ENCODE data around the gene MGAT3.

MGAT3 gene

GRCh38 chr22:39428597-39429071, 28.2 kb upstream of the MGAT3 start:
- no peak for DNase-seq

- no peak for DNase-seq
These were observed 27.6 kb upstream of the MGAT3 start for GRCh38 chr22:39429186-39429585.

- no peak for DNase-seq
These were observed 26.8 kb upstream of the MGAT3 start for GRCh38 chr22:39429916-39430575.

- no peak for DNase-seq
These were observed 26.1 kb upstream of the MGAT3 start for GRCh38 chr22:39430576-39431150.

GRCh38 chr22:39431216-39431801, 25.5 kb upstream of the MGAT3 start:
- DNase-seq, result no peak

- peak in 2 of 56 donors; percentile 28 to 34 for DNase-seq
These were observed 25.0 kb upstream of the MGAT3 start for GRCh38 chr22:39431821-39432251.

GRCh38 chr22:39432361-39432811, 24.4 kb upstream of the MGAT3 start:
- DNase-seq, result peak in 16 of 56 donors; percentile 16 to 63 (median 38)

GRCh38 chr22:39433476-39434242, 23.2 kb upstream of the MGAT3 start:
- DNase-seq, result peak in 49 of 56 donors; percentile 18 to 80 (median 57)

GRCh38 chr22:39434243-39434653, 22.6 kb upstream of the MGAT3 start:
- peak in 54 of 56 donors; percentile 52 to 92 (median 78) for DNase-seq

- DNase-seq, result peak in 30 of 56 donors; percentile 26 to 88 (median 70)
These were observed 22.1 kb upstream of the MGAT3 start for GRCh38 chr22:39434721-39435120.

GRCh38 chr22:39435616-39436015, 21.2 kb upstream of the MGAT3 start:
- DNase-seq, result no peak

- no peak for DNase-seq
These were observed 18.8 kb upstream of the MGAT3 start for GRCh38 chr22:39437791-39438704.

GRCh38 chr22:39439170-39439569, 17.6 kb upstream of the MGAT3 start:
- no peak for DNase-seq

- DNase-seq, result no peak
These were observed 13.4 kb upstream of the MGAT3 start for GRCh38 chr22:39443398-39443797.

- peak in 3 of 56 donors; percentile 10 to 25 (median 14) for DNase-seq
These were observed 12.5 kb upstream of the MGAT3 start for GRCh38 chr22:39444247-39444800.

- no peak for DNase-seq
These were observed 11.8 kb upstream of the MGAT3 start for GRCh38 chr22:39444937-39445465.

GRCh38 chr22:39445678-39446077, 11.1 kb upstream of the MGAT3 start:
- no peak for DNase-seq

- DNase-seq, result no peak
These were observed 10.5 kb upstream of the MGAT3 start for GRCh38 chr22:39446239-39446721.

- no peak for DNase-seq
These were observed 8.4 kb upstream of the MGAT3 start for GRCh38 chr22:39448205-39449054.

Measured in nucleus accumbens (tissue), 56 donors.